MM.1S (cell line): Measurements from ENCODE around the gene NELL2.

Experiments used
- EZH2 ChIP-seq: fragments of 300-600 bp; sonication (generic); optimal IDR thresholded peaks from 2 replicates; pipeline ENCODE3; 2017; ENCODE audit warnings: low read depth, mild to moderate bottlenecking, antibody characterized with exemption, low read length, mixed read lengths
- EZH2phosphoT487 ChIP-seq: fragments of 300-600 bp; sonication (generic); IDR thresholded peaks from 2 replicates; pipeline ENCODE4 v1.6.1; 2018; ENCODE audit warnings: antibody characterized with exemption, low read length
- TF ChIP-seq, protein P1 (sequence below): fragments of 300-600 bp; sonication (generic); IDR thresholded peaks from 2 replicates; pipeline ENCODE4 v1.5.1; 2016; ENCODE audit warnings: antibody characterized with exemption, low read length, mixed read lengths

DNA sequence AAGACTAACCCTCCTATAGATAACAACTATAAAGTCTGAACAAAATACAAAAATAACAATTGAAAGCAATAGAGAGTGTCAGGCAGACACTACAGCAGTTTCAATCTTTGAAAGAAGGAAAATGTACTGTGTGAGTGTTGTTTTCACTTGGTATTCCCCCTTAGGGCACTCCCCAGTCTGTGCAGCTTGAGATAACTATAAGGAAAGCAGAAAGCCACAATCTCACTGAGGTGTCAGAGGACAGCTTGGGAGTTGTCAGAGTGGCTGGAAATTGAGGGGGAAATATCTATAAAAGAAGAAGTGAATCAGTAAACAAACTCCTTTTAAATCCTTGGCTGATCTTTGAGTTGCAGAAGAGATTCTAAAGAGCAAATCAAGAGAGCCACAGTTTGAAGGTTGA lies 364.8 kb downstream of the NELL2 start:
- TF ChIP-seq, protein P1, sequence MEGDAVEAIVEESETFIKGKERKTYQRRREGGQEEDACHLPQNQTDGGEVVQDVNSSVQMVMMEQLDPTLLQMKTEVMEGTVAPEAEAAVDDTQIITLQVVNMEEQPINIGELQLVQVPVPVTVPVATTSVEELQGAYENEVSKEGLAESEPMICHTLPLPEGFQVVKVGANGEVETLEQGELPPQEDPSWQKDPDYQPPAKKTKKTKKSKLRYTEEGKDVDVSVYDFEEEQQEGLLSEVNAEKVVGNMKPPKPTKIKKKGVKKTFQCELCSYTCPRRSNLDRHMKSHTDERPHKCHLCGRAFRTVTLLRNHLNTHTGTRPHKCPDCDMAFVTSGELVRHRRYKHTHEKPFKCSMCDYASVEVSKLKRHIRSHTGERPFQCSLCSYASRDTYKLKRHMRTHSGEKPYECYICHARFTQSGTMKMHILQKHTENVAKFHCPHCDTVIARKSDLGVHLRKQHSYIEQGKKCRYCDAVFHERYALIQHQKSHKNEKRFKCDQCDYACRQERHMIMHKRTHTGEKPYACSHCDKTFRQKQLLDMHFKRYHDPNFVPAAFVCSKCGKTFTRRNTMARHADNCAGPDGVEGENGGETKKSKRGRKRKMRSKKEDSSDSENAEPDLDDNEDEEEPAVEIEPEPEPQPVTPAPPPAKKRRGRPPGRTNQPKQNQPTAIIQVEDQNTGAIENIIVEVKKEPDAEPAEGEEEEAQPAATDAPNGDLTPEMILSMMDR, result no peak
- TF ChIP-seq EZH2 (no peak), EZH2phosphoT487 (no peak)
